BLaER1 (cell line): ENCODE results near the gene DCDC1.
"Not testable (repeated sequence)": the region's sequence is repeated elsewhere in the genome, so short reads cannot be mapped to it uniquely, and the experiment has no call there.

Experiments used
- H3K27ac ChIP-seq: shearing (Covaris generic); formaldehyde crosslinking; 2 replicates; pipeline ENCODE4 v1.8.1; 2022
- H3K27me3 ChIP-seq: shearing (Covaris generic); formaldehyde crosslinking; 2 replicates; pipeline ENCODE4 v1.8.1; 2022
- H3K36me3 ChIP-seq: shearing (Covaris generic); formaldehyde crosslinking; 2 replicates; pipeline ENCODE4 v1.8.1; 2022
- H3K4me1 ChIP-seq: shearing (Covaris generic); formaldehyde crosslinking; 2 replicates; pipeline ENCODE4 v1.8.1; 2022
- H3K4me2 ChIP-seq: shearing (Covaris generic); formaldehyde crosslinking; 2 replicates; pipeline ENCODE4 v1.8.1; 2022
- H3K4me3 ChIP-seq: shearing (Covaris generic); formaldehyde crosslinking; 2 replicates; pipeline ENCODE4 v1.8.1; 2022
- H3K9ac ChIP-seq: shearing (Covaris generic); formaldehyde crosslinking; 2 replicates; pipeline ENCODE4 v1.8.1; 2022
- H3K9me3 ChIP-seq: shearing (Covaris generic); formaldehyde crosslinking; 2 replicates; pipeline ENCODE4 v1.8.1; 2022
- H4K20me1 ChIP-seq: shearing (Covaris generic); formaldehyde crosslinking; 2 replicates; pipeline ENCODE4 v1.8.1; 2022
- Cebpa-rat ChIP-seq: shearing (Covaris generic); IDR thresholded peaks from 2 replicates; pipeline ENCODE4 v1.8.1; 2022

DCDC1 gene

GRCh38 chr11:30967579-30967978, 402.0 kb downstream of the DCDC1 start:
- H4K20me1 ChIP-seq, result no peaks in the 10 kb centered on the region
- H3K4me1 ChIP-seq, result no peaks in the 10 kb centered on the region
- no peak overlapping the region for H3K4me2 ChIP-seq
- H3K9me3 ChIP-seq, result no peaks in the 10 kb centered on the region
- H3K9ac ChIP-seq, result no peak overlapping the region
- H3K4me3 ChIP-seq, result no peak overlapping the region
- TF ChIP-seq Cebpa-rat, result no peak
- H3K27me3 ChIP-seq, result no peaks in the 10 kb centered on the region
- H3K27ac ChIP-seq, result no peak overlapping the region
- H3K36me3 ChIP-seq, result no peaks in the 10 kb centered on the region

DNA sequence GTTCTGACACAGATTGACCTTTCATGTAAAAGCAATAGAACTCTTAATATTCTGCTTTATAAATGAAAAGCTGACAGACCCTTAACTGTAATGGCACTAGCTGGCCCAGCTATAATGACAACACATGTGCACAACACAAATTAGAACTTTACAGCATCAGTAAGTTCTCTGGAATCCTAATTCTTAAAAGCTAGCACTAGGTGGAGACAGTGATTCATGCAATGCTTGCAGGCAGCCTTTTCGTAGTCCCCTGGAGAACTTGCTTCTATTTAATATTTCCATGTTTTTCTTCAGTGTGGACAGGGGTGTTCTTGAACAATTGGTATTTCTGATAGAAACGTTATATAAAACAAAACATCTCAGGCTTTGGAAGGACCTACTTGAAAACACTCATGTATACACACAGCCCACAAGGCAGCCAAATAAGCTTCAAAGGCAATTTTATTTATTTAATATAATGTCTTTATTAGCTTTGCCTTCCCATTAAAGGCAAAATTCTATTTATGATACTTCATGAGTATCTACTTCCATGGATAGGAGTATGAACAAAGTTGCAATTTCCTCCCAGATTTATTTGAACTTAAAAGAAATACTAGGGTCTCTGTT, 409.0 kb downstream of the DCDC1 start:
- Histone ChIP-seq H4K20me1 (no peaks in the 10 kb centered on the region), H3K9ac (no peak overlapping the region), H3K4me3 (no peak overlapping the region), H3K4me1 (no peaks in the 10 kb centered on the region), H3K27ac (no peak overlapping the region), H3K4me2 (no peak overlapping the region), H3K27me3 (no peaks in the 10 kb centered on the region), H3K36me3 (no peaks in the 10 kb centered on the region), H3K9me3 (no peaks in the 10 kb centered on the region)
- no peak for TF ChIP-seq Cebpa-rat

- no peak for TF ChIP-seq Cebpa-rat
- Histone ChIP-seq H3K27ac (no peak overlapping the region), H3K9ac (no peak overlapping the region), H4K20me1 (no peaks in the 10 kb centered on the region), H3K36me3 (no peaks in the 10 kb centered on the region), H3K4me1 (no peaks in the 10 kb centered on the region), H3K4me3 (no peak overlapping the region), H3K9me3 (no peaks in the 10 kb centered on the region), H3K27me3 (no peaks in the 10 kb centered on the region), H3K4me2 (no peak overlapping the region)
Measured at GRCh38 chr11:30956751-30957150, 412.8 kb downstream of the DCDC1 start.

- no peaks in the 10 kb centered on the region for H3K27me3 ChIP-seq
- H3K9ac ChIP-seq, result no peak overlapping the region
- H3K36me3 ChIP-seq, result no peaks in the 10 kb centered on the region
- TF ChIP-seq Cebpa-rat, result no peak
- no peaks in the 10 kb centered on the region for H4K20me1 ChIP-seq
- H3K4me3 ChIP-seq, result no peak overlapping the region
- peaks cover 8% of the 10 kb centered on the region; the same call in 1 of the 2 replicates for H3K9me3 ChIP-seq
- no peak overlapping the region for H3K4me2 ChIP-seq
- no peak overlapping the region for H3K27ac ChIP-seq
- H3K4me1 ChIP-seq, result no peaks in the 10 kb centered on the region
Measured at GRCh38 chr11:30949838-30950237, 419.7 kb downstream of the DCDC1 start.

DNA sequence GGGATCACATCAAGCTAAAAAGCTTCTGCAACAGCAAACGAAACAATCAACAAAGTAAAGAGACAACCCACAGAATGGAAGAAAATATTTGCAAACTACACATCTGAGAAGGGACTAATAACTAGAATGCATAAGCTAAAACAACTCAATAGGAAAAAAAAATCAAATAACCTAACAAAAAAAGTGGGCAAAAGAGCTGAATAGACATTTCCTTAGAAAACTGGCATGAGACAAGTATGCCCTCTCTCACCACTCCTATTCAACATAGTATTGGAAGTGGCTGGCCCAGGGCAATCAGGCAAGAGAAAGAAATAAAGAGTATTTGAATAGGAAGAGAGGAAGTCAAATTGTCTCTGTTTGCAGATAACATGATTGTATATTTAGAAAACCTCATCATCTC, 421.8 kb downstream of the DCDC1 start:
- not testable (repeated sequence) for H3K4me2 ChIP-seq, H3K9ac ChIP-seq, H3K4me1 ChIP-seq, H3K9me3 ChIP-seq, H4K20me1 ChIP-seq, H3K27me3 ChIP-seq, H3K36me3 ChIP-seq, H3K4me3 ChIP-seq, H3K27ac ChIP-seq

- Histone ChIP-seq H3K4me2 (no peak overlapping the region), H3K4me1 (no peaks in the 10 kb centered on the region), H3K4me3 (no peak overlapping the region), H3K27me3 (no peaks in the 10 kb centered on the region), H3K9ac (no peak overlapping the region), H4K20me1 (no peaks in the 10 kb centered on the region), H3K27ac (no peak overlapping the region), H3K36me3 (no peaks in the 10 kb centered on the region), H3K9me3 (peaks cover 16% of the 10 kb centered on the region)
- TF ChIP-seq Cebpa-rat, result no peak
Measured at GRCh38 chr11:30938810-30939209, 430.7 kb downstream of the DCDC1 start.

GRCh38 chr11:30938171-30938570, 431.4 kb downstream of the DCDC1 start:
- no peak overlapping the region for H3K4me3 ChIP-seq
- no peak overlapping the region for H3K9ac ChIP-seq
- no peak overlapping the region for H3K4me2 ChIP-seq
- no peaks in the 10 kb centered on the region for H3K36me3 ChIP-seq
- H3K27me3 ChIP-seq, result no peaks in the 10 kb centered on the region
- H4K20me1 ChIP-seq, result no peaks in the 10 kb centered on the region
- no peak for TF ChIP-seq Cebpa-rat
- H3K27ac ChIP-seq, result no peak overlapping the region
- peaks cover 16% of the 10 kb centered on the region for H3K9me3 ChIP-seq
- H3K4me1 ChIP-seq, result no peaks in the 10 kb centered on the region

GRCh38 chr11:30936491-30936890, 433.0 kb downstream of the DCDC1 start:
- Histone ChIP-seq H3K27ac (no peak overlapping the region), H3K9ac (no peak overlapping the region), H3K36me3 (no peaks in the 10 kb centered on the region), H3K9me3 (peaks cover 16% of the 10 kb centered on the region), H3K4me2 (no peak overlapping the region), H3K4me3 (no peak overlapping the region), H3K27me3 (no peaks in the 10 kb centered on the region), H3K4me1 (no peaks in the 10 kb centered on the region), H4K20me1 (no peaks in the 10 kb centered on the region)
- no peak for TF ChIP-seq Cebpa-rat

GRCh38 chr11:30935861-30936260, 433.7 kb downstream of the DCDC1 start:
- no peak overlapping the region for H3K4me3 ChIP-seq
- no peaks in the 10 kb centered on the region for H4K20me1 ChIP-seq
- H3K36me3 ChIP-seq, result no peaks in the 10 kb centered on the region
- TF ChIP-seq Cebpa-rat, result no peak
- no peak overlapping the region for H3K4me2 ChIP-seq
- H3K4me1 ChIP-seq, result no peaks in the 10 kb centered on the region
- H3K27me3 ChIP-seq, result no peaks in the 10 kb centered on the region
- peaks cover 16% of the 10 kb centered on the region for H3K9me3 ChIP-seq
- no peak overlapping the region for H3K27ac ChIP-seq
- H3K9ac ChIP-seq, result no peak overlapping the region

GRCh38 chr11:30926130-30926529, 443.4 kb downstream of the DCDC1 start:
- no peaks in the 10 kb centered on the region for H3K36me3 ChIP-seq
- no peak overlapping the region for H3K9ac ChIP-seq
- no peak for TF ChIP-seq Cebpa-rat
- no peak overlapping the region for H3K4me3 ChIP-seq
- no peaks in the 10 kb centered on the region for H3K27me3 ChIP-seq
- H3K27ac ChIP-seq, result no peak overlapping the region
- H3K4me1 ChIP-seq, result no peaks in the 10 kb centered on the region
- H4K20me1 ChIP-seq, result no peaks in the 10 kb centered on the region
- no peaks in the 10 kb centered on the region for H3K9me3 ChIP-seq
- H3K4me2 ChIP-seq, result no peak overlapping the region

- Histone ChIP-seq H3K9me3 (no peaks in the 10 kb centered on the region), H3K27me3 (no peaks in the 10 kb centered on the region), H3K4me1 (peaks cover 13% of the 10 kb centered on the region; the same call in 1 of the 2 replicates), H4K20me1 (no peaks in the 10 kb centered on the region), H3K9ac (no peak overlapping the region), H3K4me2 (no peak overlapping the region), H3K27ac (no peak overlapping the region), H3K36me3 (no peaks in the 10 kb centered on the region), H3K4me3 (no peak overlapping the region)
- no peak for TF ChIP-seq Cebpa-rat
Measured at GRCh38 chr11:30921811-30922210, 447.7 kb downstream of the DCDC1 start.
